ENCODE measurements around the gene CD38.
"Not testable (repeated sequence)": the region's sequence is repeated elsewhere in the genome, so short reads cannot be mapped to it uniquely, and the experiment has no call there.

Gene CD38

DNA sequence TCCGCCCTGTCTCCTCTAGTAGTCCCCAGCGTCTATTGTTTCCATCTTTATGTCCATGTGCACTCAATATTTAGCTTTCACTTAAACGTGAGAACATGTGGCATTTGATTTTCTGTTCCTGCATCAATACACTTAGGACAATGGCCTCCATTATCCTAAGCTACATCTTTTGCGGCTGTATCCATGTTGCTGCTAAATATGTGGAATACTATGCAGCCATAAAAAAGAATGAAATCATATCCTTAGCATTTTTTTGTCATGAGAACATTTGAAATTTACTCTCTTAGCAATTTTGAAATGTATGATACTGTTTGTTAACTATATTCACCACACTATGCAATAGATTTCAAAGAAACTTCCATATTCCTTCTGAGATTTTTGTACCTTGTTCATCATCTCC, 19.8 kb upstream of the CD38 start:
- 0 out of 2 replicates have a peak, but pooled peaks have one; percentile 13 for TF ChIP-seq ZNF146 (tag by site-specific recombination; IDR thresholded peaks at IDR 0.05)
- TF ChIP-seq ZNF266 (tag by site-specific recombination; IDR thresholded peaks at IDR 0.05; ENCODE audit: low read depth), result no peak
- H3K27ac ChIP-seq (ENCODE audit: extremely low read depth, low read depth, low read length), result no peak overlapping the region
- no peaks in the 10 kb centered on the region for H3K9me3 ChIP-seq (ENCODE audit: control insufficient read depth, insufficient read depth, low read depth, low read length)
- ChIA-PET CTCF (interaction anchor here (0.7 kb wide), 2 partner anchors 24 to 38 kb away, joined by 3 read pairs; no protein-coding TSS in a partner anchor), POLR2A (no interaction called here)
- no peaks in the 10 kb centered on the region for H3K36me3 ChIP-seq (ENCODE audit: control insufficient read depth in 2 of 2, insufficient read depth in 1 of 2, low read length in 2 of 2)
- H3K4me1 ChIP-seq (ENCODE audit: control insufficient read depth, insufficient read depth, low read length), result no peaks in the 10 kb centered on the region
- no peak overlapping the region for H3K4me3 ChIP-seq (ENCODE audit: low read depth, low read length)

DNA sequence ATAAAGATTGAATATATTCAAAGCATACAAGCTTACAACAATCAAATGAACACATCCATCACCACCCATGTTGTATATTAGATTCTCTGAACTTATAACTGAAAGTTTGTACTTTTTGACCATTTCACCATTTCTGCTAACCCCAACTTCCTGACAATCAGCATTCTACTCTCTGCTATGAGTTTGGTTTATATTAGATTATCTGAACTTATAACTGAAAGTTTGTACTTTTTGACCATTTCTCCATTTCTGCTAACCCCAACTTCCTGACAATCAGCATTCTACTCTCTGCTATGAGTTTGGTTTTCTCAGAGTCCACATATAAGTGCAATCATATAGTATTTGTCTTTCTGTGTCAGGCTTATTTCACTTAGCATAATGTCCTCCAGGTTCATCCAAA, 15.7 kb upstream of the CD38 start:
- POLR2A ChIA-PET; H3K36me3 ChIP-seq (ENCODE audit: control insufficient read depth in 2 of 2, insufficient read depth in 1 of 2, low read length in 2 of 2); CTCF ChIA-PET; H3K27ac ChIP-seq (ENCODE audit: extremely low read depth, low read depth, low read length); H3K4me1 ChIP-seq (ENCODE audit: control insufficient read depth, insufficient read depth, low read length); H3K9me3 ChIP-seq (ENCODE audit: control insufficient read depth, insufficient read depth, low read depth, low read length); H3K4me3 ChIP-seq (ENCODE audit: low read depth, low read length): not testable (repeated sequence)

DNA sequence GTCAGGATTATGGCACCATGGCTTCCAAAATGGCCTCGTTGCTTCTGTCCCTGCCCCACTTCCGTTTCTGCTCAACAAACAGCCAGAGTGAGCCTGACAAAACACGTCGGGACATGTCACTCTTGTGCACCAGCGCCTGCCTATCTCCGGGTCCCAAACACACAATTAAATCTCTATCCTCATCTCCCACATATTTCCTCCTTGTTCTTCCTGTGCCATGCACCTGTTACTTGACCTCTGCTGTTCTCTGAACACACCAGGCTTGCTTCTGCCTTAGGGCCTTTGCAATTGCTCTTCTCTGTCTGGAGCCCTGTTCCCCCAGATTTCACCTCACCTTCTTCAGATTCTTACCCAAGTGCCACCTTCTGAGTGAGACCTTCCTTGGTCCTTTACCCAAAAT, 12.7 kb upstream of the CD38 start:
- Histone ChIP-seq H3K27ac (ENCODE audit: extremely low read depth, low read depth, low read length) (no peak overlapping the region), H3K4me3 (ENCODE audit: low read depth, low read length) (no peak overlapping the region), H3K9me3 (ENCODE audit: control insufficient read depth, insufficient read depth, low read depth, low read length) (no peaks in the 10 kb centered on the region), H3K36me3 (ENCODE audit: control insufficient read depth in 2 of 2, insufficient read depth in 1 of 2, low read length in 2 of 2) (no peaks in the 10 kb centered on the region), H3K4me1 (ENCODE audit: control insufficient read depth, insufficient read depth, low read length) (no peaks in the 10 kb centered on the region)
- TF ChIP-seq, protein P1, sequence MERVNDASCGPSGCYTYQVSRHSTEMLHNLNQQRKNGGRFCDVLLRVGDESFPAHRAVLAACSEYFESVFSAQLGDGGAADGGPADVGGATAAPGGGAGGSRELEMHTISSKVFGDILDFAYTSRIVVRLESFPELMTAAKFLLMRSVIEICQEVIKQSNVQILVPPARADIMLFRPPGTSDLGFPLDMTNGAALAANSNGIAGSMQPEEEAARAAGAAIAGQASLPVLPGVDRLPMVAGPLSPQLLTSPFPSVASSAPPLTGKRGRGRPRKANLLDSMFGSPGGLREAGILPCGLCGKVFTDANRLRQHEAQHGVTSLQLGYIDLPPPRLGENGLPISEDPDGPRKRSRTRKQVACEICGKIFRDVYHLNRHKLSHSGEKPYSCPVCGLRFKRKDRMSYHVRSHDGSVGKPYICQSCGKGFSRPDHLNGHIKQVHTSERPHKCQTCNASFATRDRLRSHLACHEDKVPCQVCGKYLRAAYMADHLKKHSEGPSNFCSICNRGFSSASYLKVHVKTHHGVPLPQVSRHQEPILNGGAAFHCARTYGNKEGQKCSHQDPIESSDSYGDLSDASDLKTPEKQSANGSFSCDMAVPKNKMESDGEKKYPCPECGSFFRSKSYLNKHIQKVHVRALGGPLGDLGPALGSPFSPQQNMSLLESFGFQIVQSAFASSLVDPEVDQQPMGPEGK (tag by site-specific recombination; IDR thresholded peaks at IDR 0.05), result no peak
- TF ChIP-seq, protein P2, sequence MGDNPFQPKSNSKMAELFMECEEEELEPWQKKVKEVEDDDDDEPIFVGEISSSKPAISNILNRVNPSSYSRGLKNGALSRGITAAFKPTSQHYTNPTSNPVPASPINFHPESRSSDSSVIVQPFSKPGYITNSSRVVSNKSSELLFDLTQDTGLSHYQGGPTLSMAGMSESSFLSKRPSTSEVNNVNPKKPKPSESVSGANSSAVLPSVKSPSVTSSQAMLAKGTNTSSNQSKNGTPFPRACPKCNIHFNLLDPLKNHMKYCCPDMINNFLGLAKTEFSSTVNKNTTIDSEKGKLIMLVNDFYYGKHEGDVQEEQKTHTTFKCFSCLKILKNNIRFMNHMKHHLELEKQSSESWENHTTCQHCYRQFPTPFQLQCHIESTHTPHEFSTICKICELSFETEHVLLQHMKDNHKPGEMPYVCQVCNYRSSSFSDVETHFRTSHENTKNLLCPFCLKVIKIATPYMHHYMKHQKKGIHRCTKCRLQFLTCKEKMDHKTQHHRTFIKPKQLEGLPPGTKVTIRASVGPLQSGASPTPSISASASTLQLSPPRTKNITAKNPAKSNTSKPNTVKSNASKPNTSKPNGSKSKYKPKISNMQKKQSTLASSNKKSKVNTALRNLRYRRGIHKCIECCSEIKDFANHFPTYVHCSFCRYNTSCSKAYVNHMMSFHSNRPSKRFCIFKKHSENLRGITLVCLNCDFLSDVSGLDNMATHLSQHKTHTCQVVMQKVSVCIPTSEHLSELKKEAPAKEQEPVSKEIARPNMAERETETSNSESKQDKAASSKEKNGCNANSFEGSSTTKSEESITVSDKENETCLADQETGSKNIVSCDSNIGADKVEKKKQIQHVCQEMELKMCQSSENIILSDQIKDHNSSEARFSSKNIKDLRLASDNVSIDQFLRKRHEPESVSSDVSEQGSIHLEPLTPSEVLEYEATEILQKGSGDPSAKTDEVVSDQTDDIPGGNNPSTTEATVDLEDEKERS (tag by site-specific recombination; IDR thresholded peaks at IDR 0.05), result no peak
- TF ChIP-seq SCRT2 (tag by site-specific recombination; IDR thresholded peaks at IDR 0.05) (peak; percentile 21; the same call in 1 of the 2 replicates), ZNF501 (tag by site-specific recombination; IDR thresholded peaks at IDR 0.05) (no peak)
- CTCF ChIA-PET, result interaction anchor here (0.6 to 0.7 kb wide), 2 partner anchors 106 to 286 kb away, joined by 3 read pairs; no protein-coding TSS in a partner anchor
- POLR2A ChIA-PET, result no interaction called here

DNA sequence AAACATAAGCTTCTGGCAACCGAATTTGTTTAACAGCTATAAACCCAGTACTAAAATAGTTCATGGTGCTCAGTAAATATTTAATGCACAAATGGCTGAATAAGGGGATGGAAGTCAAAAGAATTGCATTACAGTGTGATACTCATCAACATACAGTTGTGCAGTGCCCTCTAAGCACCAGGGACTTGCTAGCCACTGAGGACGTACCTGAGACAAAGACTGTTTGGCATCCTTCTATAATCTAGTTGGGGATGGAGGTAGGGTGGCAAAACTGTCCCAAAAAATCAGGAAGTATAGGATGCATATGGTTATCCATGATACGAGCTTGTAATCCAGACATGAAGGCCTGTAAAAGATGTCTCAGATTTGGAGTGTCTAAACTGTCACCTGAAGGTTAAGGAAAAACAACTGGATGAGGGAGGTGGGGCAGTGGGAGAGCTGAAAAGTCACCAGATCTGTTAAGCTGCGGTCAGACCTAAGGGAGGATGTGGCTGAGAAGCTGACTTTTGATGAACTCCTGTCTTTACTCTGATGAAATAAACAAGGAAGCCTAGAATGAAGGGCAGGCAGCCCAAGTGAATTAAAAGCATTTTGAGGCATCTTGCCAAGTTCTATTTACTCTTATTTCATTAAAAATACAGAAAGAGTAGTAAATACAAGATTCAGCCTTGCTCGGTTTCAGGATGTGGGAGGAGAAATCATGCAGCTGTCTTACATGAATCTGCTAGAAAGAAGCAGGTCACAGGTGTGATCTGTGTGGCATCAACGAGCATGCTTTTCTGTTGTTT, 12.0 kb upstream of the CD38 start:
- Histone ChIP-seq H3K4me1 (ENCODE audit: control insufficient read depth, insufficient read depth, low read length) (no peaks in the 10 kb centered on the region), H3K4me3 (ENCODE audit: low read depth, low read length) (no peak overlapping the region), H3K36me3 (ENCODE audit: control insufficient read depth in 2 of 2, insufficient read depth in 1 of 2, low read length in 2 of 2) (no peaks in the 10 kb centered on the region), H3K9me3 (ENCODE audit: control insufficient read depth, insufficient read depth, low read depth, low read length) (no peaks in the 10 kb centered on the region), H3K27ac (ENCODE audit: extremely low read depth, low read depth, low read length) (no peak overlapping the region)
- ChIA-PET POLR2A (no interaction called here), CTCF (interaction anchor here (0.6 to 0.7 kb wide), 2 partner anchors 106 to 287 kb away, joined by 3 read pairs; no protein-coding TSS in a partner anchor)
- no peak for TF ChIP-seq YY2 (tag by site-specific recombination; IDR thresholded peaks at IDR 0.05)
- no peak for TF ChIP-seq ZNF585B (tag by site-specific recombination; IDR thresholded peaks at IDR 0.05)
- no peak for TF ChIP-seq ZNF37A (tag by site-specific recombination; IDR thresholded peaks at IDR 0.05)
- no peak for TF ChIP-seq ZNF416 (tag by site-specific recombination; IDR thresholded peaks at IDR 0.05)
- TF ChIP-seq GLI2 (tag by site-specific recombination; IDR thresholded peaks at IDR 0.05; ENCODE audit: borderline replicate concordance, low read depth), result no peak
- no peak for TF ChIP-seq ZNF274 (IDR thresholded peaks at IDR 0.05; ENCODE audit: low read length)
- TF ChIP-seq ZNF274 (tag by site-specific recombination; IDR thresholded peaks at IDR 0.05; ENCODE audit: borderline replicate concordance), result no peak
- no peak for TF ChIP-seq ZNF140 (tag by site-specific recombination; IDR thresholded peaks at IDR 0.05)
- no peak for TF ChIP-seq ZNF214 (tag by site-specific recombination; IDR thresholded peaks at IDR 0.05; ENCODE audit: borderline replicate concordance)
- no peak for TF ChIP-seq ZNF175 (tag by site-specific recombination; IDR thresholded peaks at IDR 0.05)
- TF ChIP-seq, protein P3, sequence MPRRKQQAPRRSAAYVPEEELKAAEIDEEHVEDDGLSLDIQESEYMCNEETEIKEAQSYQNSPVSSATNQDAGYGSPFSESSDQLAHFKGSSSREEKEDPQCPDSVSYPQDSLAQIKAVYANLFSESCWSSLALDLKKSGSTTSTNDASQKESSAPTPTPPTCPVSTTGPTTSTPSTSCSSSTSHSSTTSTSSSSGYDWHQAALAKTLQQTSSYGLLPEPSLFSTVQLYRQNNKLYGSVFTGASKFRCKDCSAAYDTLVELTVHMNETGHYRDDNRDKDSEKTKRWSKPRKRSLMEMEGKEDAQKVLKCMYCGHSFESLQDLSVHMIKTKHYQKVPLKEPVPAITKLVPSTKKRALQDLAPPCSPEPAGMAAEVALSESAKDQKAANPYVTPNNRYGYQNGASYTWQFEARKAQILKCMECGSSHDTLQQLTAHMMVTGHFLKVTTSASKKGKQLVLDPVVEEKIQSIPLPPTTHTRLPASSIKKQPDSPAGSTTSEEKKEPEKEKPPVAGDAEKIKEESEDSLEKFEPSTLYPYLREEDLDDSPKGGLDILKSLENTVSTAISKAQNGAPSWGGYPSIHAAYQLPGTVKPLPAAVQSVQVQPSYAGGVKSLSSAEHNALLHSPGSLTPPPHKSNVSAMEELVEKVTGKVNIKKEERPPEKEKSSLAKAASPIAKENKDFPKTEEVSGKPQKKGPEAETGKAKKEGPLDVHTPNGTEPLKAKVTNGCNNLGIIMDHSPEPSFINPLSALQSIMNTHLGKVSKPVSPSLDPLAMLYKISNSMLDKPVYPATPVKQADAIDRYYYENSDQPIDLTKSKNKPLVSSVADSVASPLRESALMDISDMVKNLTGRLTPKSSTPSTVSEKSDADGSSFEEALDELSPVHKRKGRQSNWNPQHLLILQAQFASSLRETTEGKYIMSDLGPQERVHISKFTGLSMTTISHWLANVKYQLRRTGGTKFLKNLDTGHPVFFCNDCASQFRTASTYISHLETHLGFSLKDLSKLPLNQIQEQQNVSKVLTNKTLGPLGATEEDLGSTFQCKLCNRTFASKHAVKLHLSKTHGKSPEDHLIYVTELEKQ (tag by site-specific recombination; IDR thresholded peaks at IDR 0.05; ENCODE audit: borderline replicate concordance), result no peak

Data from HEK293 (cell line).